Measurements from ENCODE around the gene B3GAT3.

DNA sequence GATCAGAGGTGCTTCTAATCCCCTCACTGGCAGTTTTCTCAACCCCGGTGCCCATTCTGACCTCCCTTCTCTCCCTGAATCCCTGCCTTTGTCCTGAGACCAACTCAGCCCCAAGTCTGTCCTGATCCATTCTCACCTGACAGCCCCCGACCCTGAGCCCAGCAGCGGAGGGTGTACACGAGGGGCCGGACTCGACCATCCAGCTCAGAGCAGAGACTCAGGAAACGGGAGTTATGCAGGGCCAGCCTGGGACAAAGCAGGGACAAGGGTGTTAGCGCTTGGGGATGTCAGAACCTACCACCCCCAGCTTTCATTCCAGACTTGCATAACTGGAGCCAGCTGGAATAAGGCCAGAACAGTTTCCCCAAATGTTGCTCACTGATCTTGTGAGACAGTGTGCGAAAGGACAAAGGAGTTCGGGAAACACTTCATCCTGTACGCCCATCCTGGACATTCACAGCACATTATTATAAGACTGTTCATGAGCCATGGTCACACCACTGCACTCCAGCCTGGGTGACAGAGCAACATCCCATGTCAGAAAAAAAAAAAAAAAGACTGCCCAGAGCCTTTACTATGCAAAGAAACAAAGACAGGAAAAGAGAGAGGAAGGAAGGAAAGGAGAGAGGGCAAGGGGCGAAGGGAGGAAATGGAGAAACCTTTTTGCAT, 44.6 kb downstream of the B3GAT3 start:
- TF ChIP-seq CTCF (conservative IDR thresholded peaks at IDR 0.05) (no peak), ZFX (IDR thresholded peaks at IDR 0.05) (no peak)
